GM21528 (cell line): ENCODE measurements around the gene ZNF333.

Experiments used
- ATAC-seq: cut with Tn5 transposase; IDR thresholded peaks from one replicate; pipeline ENCODE4 v1.9.1; 2021; ENCODE audit warnings: mild to moderate bottlenecking, moderate library complexity; ENCODE audit not compliant: unreplicated experiment, low FRiP score

Gene ZNF333

DNA sequence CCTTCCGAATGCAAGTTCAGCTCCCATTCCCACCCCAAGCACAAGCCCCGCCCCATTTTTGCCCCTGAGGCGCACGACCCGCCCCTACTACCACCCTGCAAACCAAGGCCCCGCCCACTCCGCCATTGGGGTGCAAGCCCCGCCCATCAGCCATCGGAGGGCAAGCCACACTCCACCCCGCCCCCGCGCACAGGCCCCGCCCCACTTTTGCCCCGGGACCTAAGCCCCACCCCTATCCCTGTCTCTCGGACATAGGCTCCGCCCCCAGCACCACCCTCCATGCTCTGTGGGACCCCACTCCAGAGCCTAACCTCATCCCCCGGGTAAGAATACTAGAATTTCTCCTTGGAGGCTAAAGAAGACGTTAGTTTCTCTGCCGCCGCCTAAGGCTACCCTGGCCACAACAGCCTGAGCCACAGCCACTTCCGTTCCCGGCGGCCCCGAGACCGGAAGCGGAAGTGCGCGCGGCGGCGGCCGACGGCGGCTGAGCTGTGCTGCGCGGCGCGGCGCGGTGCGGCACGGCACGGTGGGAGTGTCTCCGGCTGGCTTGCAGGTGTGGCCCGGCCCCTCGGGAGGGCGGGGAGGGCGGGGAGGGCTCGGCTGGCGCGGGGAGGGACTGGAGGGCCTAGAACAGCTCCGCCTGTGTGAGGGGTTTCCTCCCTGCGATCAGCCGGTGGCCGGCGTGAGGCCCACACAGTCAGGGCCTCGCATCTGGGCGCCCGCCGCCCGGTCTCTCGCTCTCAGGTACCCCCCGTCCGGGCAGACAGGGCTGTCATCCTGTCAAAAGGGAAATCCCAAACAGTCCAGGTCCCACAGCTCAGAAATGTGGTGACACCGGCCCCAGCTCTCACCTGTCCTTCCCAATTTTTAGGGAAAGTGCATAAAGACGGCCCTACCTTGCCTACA lies at the start of gene ZNF333:
TSS of gene ZNF333 (plus strand) at position 451 of the 906 bp plus-strand sequence. CDS start 3,444 bp downstream, outside the sequence.
- ATAC-seq: peak; percentile 84

DNA sequence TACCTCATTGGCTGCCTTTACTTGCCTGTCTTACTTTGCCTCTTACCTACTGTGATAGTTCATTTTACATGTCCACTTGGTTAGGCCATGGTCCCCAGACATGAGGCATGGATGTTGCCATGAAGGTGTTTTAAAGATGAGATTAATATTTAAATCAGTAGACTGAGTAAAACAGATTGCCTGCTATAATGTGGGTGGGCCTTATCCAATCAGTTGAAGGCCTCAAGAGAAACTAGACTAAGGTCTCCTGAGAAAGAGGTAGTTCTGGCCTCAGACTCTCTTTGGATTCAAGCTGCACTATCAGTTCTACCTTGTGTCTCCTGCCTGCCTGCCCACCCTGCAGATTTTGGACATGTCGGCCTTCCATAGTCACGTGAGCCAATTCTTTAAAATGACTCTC lies 41.3 kb upstream of the ZNF333 start:
- ATAC-seq: no peak

DNA sequence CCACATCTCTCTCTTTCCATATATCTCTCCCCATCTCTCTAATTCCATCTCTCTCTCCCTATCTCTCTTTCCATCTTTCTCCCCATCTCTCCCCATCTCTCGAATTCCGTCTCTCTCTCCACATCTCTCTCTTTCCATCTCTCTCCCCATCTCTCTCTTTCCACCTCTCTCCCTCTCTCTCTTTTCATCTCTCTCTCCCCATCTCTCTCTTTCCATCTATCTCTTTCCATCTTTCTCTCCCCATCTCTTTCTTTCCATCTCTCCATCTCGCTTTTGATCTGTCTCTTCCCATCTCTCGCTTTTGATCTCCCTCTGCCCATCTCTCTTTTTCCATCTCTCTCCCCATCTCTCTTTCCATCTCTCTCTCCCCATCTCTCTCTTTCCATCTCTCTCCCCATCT lies 40.8 kb upstream of the ZNF333 start:
- ATAC-seq: no peak

DNA sequence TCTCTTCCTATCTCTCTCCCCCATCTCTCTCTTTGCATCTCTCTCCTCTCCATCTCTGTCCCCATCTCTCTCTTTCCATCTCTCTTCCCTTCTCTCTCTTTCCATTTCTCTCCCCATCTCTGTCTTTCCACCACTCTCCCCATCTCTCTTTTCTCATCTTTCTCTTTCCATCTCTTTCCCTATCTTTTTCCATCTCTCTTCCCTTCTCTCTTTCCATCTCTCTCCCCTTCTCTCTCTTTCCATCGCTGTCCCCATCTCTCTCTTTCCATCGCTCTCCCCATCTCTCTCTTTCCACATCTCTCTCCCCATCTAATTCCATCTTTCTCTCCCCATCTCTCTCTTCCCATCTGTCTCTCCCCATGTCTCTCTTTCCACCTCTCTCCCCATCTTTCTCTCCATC lies 39.7 kb upstream of the ZNF333 start:
- no peak for ATAC-seq

DNA sequence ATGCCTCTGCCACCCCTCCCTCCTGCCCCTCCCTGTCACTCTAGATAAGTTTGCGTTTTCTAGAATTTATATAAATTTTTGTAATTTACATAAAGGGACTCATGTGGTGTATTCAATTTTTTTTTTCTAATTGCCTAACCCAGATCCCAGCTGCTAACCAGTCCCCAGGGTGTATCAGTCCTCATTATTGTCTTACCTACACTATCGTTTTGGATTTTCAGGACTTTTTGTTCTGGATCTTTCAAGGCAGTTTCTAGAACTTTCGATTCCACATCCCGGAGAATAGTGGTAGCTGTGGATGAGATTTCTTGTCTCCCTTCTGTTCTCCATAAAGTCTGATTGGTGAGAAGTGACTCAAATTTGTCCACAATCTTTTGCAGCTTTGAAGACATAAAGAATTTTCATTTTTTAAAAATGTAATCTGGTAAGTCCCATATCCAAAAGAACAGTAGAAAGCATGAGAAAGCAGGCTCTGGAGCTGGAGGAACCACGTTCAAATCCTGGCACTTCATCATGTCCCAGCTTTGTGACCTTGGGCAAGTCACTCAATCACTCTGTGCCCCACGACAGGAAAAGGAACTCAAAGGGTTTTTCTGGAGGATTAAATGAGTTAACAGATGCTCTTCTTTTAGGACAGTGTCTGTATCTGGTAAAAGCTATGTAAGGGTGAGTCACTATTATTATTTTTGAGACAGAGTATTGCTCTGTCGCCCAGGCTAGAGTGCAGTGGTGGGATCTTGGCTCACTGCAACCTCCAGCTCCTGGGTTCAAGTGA lies 34.9 kb upstream of the ZNF333 start:
- ATAC-seq: no peak

DNA sequence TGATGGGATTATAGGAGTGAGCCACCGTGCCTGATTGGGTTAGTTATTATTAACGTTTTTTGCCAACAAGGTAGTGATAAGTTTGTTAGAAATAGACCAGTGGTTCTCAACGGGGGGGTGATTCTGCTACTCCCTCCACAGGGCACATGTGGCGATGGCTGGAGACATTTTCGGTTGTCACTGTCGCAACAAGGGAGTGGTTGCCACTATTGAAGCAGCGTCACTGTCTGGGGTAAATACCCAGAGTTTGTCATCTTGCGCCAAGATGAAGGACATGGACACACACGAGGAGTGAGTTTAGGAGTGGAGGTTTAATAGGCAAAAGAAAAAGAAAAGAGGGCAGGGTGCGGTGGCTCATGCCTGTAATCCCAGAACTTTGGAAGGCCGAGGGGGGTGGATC lies 34.1 kb upstream of the ZNF333 start:
- no peak for ATAC-seq

DNA sequence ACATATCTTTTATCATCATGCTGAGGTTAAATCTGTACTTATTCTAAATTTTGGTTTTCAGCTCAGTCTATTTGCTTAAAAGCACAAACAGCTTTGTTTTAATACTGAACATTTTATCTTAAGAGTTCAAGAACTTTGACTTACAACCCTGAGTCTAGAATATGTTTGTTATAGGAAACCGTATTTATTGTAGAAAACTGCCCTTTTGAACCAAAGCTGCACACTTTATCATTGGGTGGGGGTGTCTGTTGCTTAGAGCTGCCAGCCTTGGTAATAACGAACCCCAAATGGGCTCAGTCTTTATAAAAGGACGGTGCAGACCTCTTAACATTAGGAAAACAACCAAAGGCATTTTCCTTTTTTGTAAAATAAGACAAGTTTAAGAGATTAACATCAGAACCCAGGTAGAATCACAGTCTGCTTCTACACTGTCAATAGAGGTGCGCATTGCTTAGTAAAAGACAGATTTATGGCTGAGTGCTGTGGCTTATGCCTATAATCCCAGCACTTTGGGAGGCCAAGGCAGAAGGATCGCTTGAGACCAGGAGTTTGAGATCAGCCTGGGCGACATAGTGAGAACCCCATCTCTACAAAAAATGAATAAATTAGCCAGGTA lies 29.9 kb upstream of the ZNF333 start:
- no peak for ATAC-seq

DNA sequence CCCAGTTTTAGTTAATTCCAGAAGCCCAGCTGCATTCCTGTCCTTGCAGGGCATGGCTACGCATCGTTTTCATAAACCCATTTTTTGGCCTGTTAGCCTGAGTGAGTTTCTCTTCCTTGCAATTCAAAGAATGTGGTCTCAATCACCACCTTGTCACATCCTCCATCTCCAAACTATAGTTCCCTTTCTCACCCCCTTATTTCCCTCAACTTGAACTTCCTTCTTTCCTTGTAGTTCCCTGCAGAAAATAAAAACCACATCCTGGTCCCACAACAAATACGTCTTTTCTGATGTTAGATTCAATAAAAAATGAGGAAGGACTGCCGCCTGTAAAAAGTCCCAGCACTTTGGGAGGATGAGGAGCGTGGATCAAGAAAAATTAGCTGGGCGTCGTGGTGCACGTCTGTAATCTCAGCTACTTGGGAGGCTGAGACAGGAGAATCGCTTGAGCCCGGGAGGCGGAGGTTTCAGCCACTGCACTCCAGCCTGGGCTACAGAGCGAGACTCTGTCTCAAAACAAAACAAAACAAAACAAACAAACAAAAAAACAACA lies 28.4 kb upstream of the ZNF333 start:
- no peak for ATAC-seq

DNA sequence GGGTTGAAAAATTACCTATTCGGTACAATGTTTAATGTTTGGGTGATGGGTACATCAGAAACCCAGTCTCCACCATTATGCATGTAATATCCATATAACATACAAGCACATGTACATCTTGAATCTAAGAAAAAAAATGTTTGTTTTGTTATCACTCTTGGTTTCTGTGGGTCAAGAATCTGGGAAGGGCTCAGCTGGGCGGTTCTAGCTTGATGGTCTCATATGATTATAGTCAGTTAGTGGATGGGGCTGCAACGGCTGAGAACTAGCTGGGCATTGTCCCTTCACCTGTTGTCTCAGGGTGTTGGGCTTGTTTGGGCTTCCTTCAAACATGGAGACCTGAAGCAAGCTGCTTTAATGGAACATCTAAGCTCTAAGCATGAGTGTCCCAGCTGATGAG lies 19.9 kb upstream of the ZNF333 start:
- no peak for ATAC-seq

DNA sequence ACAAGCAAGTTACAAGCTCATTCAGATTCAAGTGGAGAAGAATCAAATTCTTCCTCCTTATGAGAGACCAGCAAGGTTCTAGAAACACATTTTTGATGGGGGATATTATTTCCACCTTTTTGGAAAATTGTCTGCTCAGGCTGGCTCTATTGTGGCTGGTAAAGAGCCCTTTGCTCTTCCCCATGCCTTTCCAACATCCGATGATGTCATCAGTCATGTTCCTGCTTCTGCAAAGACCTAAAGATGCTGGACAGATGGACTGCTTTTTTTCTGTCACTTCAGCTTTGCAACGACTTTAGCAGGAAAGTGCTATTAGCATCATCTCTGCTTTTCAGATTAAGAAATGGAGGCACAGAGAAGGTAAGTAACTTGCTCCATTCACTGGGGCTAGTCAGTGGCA lies 19.4 kb upstream of the ZNF333 start:
- ATAC-seq: no peak

DNA sequence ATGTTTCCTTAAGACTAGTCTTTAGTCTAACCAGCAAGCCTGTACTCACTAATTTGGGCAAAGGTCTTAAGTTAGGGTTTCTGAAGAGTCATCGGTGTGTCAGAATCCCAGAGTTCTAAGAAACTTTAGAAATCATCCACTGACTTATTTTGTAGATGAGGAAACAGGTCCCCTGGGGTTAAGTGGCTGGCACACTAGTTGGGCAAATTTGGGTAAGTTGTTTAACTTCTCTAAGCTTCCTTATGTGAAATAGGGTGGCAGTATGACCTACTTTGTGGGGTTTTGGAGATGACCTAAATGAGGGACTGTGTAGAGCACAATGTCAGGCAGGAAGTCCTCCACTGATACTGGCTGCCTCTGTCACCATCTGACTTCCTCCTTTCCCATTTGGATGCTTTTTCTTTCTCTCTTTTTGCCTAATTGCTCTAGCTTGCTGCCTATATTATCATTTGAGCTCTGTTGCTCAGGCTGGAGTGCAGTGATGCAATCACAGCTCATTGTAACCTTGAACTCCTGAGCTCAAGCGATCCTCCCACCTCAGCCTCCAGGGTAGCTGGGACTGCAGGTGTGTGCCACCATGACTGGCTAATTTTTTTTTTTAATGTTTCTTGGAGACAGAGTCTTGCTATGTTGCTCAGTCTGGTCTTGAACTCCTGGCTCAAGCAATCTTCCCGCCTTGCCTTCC lies 17.5 kb upstream of the ZNF333 start:
- ATAC-seq: no peak

DNA sequence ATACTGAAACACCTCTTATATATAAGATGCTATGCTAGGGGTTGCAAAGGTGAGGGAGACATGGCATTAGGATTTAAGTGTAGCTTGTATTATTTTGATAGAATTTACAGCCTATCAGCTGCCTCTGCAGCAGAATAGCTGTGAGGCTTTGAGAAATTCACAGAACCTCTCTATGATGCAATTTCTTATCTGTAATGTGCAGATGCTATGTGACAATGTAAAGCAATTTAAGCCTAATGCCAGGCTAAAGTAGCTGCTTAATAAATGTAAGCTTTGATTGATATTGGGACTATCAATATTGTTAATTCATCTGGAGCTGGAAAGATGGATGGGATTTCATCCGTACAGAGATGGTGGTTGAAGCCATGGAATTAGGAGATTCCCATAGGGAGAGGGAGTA lies 16.8 kb upstream of the ZNF333 start:
- ATAC-seq: no peak

DNA sequence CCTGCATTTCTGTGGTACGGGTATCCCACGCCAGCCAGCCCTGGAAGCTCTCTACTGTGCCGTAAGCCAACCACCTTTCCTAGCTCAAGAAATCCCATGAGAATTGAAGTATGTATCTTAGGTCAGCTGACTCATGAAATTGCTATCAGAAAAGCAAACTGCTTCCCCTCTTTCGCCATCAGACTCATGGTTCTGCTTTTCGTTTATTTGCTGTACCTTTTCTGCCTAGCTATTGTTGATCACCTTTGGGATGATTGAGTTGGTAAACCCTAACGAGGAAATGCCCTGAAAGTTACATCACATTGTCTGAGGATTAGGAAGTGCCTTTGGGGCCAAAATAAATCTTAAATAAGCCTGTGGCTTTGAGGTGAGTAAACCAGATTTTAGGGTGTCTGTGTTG lies 15.1 kb upstream of the ZNF333 start, which contains the start of gene ADGRE3:
TSS of gene ADGRE3 (minus strand) at position 81 of the 400 bp plus-strand sequence. CDS start at position 7, 74 bp downstream.
- no peak for ATAC-seq

DNA sequence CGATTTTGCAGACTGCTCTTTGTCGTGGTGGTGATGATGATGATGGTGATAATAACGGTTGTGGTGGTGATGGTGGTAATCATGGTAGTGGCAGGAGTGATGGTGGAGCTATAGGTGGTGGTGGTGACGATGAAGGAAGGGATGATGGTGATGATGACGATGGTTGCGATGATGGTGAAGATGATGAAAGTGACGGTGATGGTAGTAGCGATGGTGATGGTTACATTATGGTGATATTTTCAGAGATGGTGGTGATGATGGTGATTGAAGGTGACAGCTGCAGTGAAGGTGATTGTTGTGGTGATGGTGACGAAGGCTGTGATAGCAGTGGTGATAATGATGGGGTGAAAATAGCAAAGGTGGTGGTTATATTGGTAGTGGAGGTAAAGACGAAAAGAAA lies 13.1 kb upstream of the ZNF333 start:
- ATAC-seq: no peak

DNA sequence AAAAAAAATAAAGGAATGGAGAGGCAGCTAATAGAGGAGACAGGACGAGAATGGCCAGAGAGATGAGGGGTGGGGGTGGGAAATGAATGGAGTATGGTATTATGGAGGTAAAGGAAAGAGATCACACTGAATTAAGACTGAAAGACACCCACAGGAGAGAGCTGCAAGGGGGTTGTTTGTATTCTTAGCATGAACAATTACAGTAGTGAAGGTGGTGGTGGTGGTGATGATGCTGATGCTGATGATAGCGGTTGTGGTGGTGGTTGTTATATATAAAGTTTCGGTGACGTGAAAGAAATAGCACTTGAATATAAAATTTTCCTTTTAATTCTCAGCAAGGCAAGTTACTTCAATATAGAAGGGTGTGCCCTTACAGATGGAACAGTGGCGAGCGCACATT lies 12.4 kb upstream of the ZNF333 start:
- ATAC-seq: no peak

DNA sequence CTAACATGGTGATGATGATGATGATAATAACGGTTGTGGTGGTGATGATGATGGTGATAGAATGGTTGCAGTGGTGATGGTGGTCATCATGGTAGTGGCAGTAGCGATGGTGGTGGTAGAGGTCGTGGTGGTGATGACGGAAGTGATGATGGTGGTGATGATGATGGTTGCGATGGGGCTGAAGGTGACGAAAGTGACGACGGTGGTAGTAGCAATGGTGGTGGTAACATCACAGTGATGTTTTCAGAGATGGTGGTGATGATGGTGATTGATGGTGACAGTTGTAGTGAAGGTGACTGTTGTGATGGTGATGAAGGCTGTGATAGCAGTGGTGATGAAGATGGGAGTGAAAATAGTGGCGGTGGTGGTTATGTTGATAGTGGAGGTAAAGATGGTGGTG lies 11.6 kb upstream of the ZNF333 start:
- ATAC-seq: no peak

DNA sequence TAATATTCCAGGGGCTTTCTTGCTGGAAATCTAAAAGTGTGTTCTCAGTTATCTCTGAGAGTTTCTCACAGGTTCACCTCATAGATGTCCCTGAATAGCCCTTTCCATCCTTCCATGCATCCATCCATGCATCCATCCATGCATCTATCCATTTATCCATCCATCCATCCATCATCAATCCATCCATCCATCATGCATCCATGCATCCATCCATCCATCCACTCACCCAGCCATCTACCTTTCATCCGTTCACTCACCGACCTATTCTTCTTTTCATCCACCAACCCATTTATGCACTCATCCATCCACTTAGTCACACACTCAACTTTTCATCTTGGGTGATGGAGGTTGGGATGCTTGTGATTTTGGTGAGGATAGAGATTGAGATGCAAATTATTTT lies 7.8 kb upstream of the ZNF333 start:
- no peak for ATAC-seq

DNA sequence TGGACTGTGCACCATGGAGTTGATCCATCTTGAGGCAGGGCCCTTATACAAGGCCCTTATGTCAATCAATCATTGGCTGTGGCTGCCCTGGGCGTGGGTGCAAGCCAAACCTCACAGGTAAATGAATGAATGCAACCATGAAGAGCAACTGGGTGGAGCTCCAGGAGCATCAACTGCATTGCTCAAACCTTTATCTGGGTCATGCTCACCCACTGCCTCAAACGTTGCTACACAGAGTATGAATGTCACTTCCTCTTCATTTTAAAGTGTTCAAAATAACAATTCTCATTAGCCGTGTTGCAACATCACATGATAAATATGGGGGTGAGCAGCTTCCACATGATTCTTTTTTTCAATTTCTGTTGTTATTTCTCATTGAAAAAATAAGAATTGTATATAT lies 6.4 kb upstream of the ZNF333 start:
- no peak for ATAC-seq

DNA sequence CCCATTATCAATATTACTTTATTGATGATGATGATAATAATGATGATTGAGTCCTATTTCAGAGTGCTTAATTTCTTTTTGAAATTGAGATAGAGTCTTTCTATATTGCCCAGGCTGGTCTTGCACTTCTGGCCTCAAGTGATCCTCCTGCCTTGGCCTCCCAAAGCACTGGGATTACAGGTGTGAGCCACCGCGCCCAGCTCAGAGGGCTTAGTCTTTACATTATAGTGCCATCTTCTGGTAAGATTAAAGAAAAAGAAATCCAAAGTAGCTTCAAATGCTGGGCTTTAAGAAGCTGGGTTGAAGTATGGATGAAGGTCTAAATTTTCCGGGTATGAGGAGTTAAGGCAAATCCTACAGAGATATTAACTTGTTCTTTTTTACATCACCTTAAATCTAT lies 3.4 kb upstream of the ZNF333 start:
- ATAC-seq: no peak

DNA sequence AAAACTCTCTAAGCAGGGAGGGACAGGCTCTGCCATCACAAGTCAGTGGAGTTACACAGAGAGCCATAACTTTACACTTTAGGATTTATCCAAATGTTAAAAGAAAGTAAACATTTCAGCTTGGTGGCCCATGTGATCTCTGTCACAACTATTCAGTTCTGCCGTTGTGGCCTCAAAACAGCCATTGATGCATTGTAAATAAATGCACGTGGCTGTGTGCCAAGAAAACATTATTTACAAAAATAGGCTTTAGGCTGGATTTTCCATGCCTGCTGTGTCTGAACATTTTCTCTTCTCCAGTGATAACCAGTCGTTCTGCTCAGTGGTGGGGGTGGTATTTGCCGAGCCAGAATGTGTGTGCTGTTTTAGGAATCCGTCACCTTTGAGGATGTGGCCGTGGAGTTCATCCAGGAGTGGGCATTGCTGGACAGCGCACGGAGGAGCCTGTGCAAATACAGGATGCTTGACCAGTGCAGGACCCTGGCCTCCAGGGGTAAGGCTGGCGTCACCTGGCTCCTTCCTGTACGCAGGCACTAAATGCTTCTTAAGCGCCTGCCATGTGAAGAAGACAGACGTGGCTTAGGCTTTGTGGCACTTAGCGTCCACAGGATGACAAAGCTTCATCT lies 4.9 kb downstream of the ZNF333 start:
- ATAC-seq: no peak
